ENCODE data around the gene KIF20A. TPM values are rescaled to one million over a fixed set of nuclear protein-coding genes. Genes with fewer than 3 reads are reported as not detected.

Gene KIF20A
- polyA plus RNA-seq, 1 of the 3 experiments (the other 2 are of a cell fraction) = 16.0 TPM

GRCh38 chr5:138229387-138229786 is 50.5 kb downstream of the KIF20A start:
- POLR2A ChIA-PET = no interaction called here

GRCh38 chr5:138230261-138230660 is 51.3 kb downstream of the KIF20A start:
- peaks cover 12% of the 10 kb centered on the region for H3F3A ChIP-seq (replicated peaks; ENCODE audit: insufficient read depth)
- H3K9ac ChIP-seq = no peak overlapping the region
- H3K4me1 ChIP-seq (ENCODE audit: control insufficient read depth in 1 of 2, insufficient read depth in 2 of 2, low read depth in 1 of 2, low read length in 1 of 2) = peaks cover 0 to 9% of the 10 kb centered on the region in 2 experiments; a peak in 1 of 4 replicates
- no peaks in the 10 kb centered on the region for H3K79me2 ChIP-seq (ENCODE audit: insufficient read depth)
- no peaks in the 10 kb centered on the region for H3K9me3 ChIP-seq
- no peaks in the 10 kb centered on the region for H3K9me2 ChIP-seq
- H4K20me1 ChIP-seq (ENCODE audit: insufficient read depth) = no peaks in the 10 kb centered on the region
- no peak overlapping the region for H3K4me3 ChIP-seq (ENCODE audit: low read depth in 2 of 2, low read length in 1 of 2)
- peak; percentile 61 for DNase-seq
- no peak overlapping the region for H3K4me2 ChIP-seq
- no peak overlapping the region for H3K27ac ChIP-seq (ENCODE audit: low read depth in 2 of 2, low read length in 1 of 2)
- CTCF ChIA-PET = interaction anchor here (0.7 to 3.6 kb wide), 4 partner anchors 45 to 124 kb away, joined by 3 to 14 read pairs (median 8); partner anchors contain the start of gene GFRA3
- POLR2A ChIA-PET = interaction anchor here (0.7 to 0.9 kb wide), 2 partner anchors 45 to 107 kb away, joined by 3 to 5 read pairs; partner anchors contain the start of gene FAM53C
- TF ChIP-seq PBX3 (IDR thresholded peaks at IDR 0.05) (no peak), ZBTB33 (IDR thresholded peaks at IDR 0.05; ENCODE audit: borderline replicate concordance, low read depth) (no peak), RXRA (IDR thresholded peaks at IDR 0.05; ENCODE audit: borderline replicate concordance, low read depth) (no peak), TCF12 (IDR thresholded peaks at IDR 0.05) (no peak), EP300 (IDR thresholded peaks at IDR 0.05; ENCODE audit: borderline replicate concordance in 1 of 2, low read depth in 1 of 2, low read length in 1 of 2) (peak in 1 of 2 experiments; percentile 73; a peak in 2 of 4 replicates), RCOR1 (IDR thresholded peaks at IDR 0.05; ENCODE audit: low read length) (peak; percentile 85), USF2 (IDR thresholded peaks at IDR 0.05; ENCODE audit: borderline replicate concordance, low read depth, low read length) (no peak), GATA2 (CRISPR knock-in tag; IDR thresholded peaks at IDR 0.05) (peak; percentile 76), TAF1 (IDR thresholded peaks at IDR 0.05; ENCODE audit: borderline replicate concordance, low read depth, low read length) (no peak), ELF1 (IDR thresholded peaks at IDR 0.05) (no peak), CHD2 (IDR thresholded peaks at IDR 0.05; ENCODE audit: low read length, partially characterized antibody) (peak; percentile 55)
- no peak overlapping the region for H2AFZ ChIP-seq (ENCODE audit: low read depth)
- H3K27me3 ChIP-seq (ENCODE audit: insufficient read depth) = no peaks in the 10 kb centered on the region
- H3K36me3 ChIP-seq (replicated peaks in 1 of 2; ENCODE audit: control insufficient read depth in 1 of 2, insufficient read depth in 2 of 2, low read length in 1 of 2) = no peaks in the 10 kb centered on the region

More at GRCh38 chr5:138229387-138229786, 50.5 kb downstream of the KIF20A start:
- Histone ChIP-seq H3K9ac (no peak overlapping the region), H3K9me2 (no peaks in the 10 kb centered on the region), H3K4me2 (no peak overlapping the region), H3K79me2 (ENCODE audit: insufficient read depth) (no peaks in the 10 kb centered on the region), H3K27me3 (ENCODE audit: insufficient read depth) (no peaks in the 10 kb centered on the region; the same call in 1 of the 2 replicates), H3K36me3 (replicated peaks in 1 of 2; ENCODE audit: control insufficient read depth in 1 of 2, insufficient read depth in 2 of 2, low read length in 1 of 2) (no peaks in the 10 kb centered on the region), H3K9me3 (no peaks in the 10 kb centered on the region), H3F3A (replicated peaks; ENCODE audit: insufficient read depth) (peaks cover 12% of the 10 kb centered on the region), H4K20me1 (ENCODE audit: insufficient read depth) (no peaks in the 10 kb centered on the region), H3K4me3 (ENCODE audit: low read depth in 2 of 2, low read length in 1 of 2) (no peak overlapping the region), H2AFZ (ENCODE audit: low read depth) (no peak overlapping the region), H3K4me1 (ENCODE audit: control insufficient read depth in 1 of 2, insufficient read depth in 2 of 2, low read depth in 1 of 2, low read length in 1 of 2) (peaks cover 0 to 9% of the 10 kb centered on the region in 2 experiments; a peak in 1 of 4 replicates), H3K27ac (ENCODE audit: low read depth in 2 of 2, low read length in 1 of 2) (no peak overlapping the region)
- WGBS (ENCODE audit: low lambda C conversion rate) = 92% methylated on average over 6 of the region's 6 CpGs
- no peak for TF ChIP-seq FOXJ3 (CRISPR knock-in tag; IDR thresholded peaks at IDR 0.05)
- CTCF ChIA-PET = interaction anchor here (2.0 to 3.6 kb wide), 3 partner anchors 46 to 125 kb away, joined by 5 to 14 read pairs (median 10); partner anchors contain the start of gene GFRA3
- no peak for DNase-seq

Measured in SK-N-SH (cell line).